ENCODE data around the gene PRDX5.

PRDX5 gene

DNA sequence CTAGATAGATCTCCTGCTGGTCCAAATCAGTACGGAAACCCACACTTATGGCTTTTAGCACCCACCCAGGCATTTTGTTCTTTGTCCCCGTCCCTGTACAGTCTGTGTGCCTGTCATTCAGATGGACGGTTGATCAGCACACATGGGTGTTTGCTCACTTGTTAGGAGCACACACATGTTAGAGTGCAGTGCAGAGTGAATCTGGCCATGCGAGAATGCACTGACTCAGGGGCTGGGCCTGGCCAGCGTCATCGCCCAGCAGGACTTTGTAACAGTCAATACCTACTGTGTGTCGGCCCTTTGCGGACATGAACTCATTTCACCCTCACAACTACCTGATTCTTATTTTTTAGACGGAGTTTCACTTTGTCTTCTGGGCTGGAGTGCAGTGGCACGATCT is 44.4 kb downstream of the PRDX5 start:
- no peak for DNase-seq (ENCODE audit: low read depth)

- DNase-seq (ENCODE audit: low read depth) = no peak
These were observed 46.5 kb downstream of the PRDX5 start for GRCh38 chr11:64364435-64364834.

- no peak for DNase-seq (ENCODE audit: low read depth)
These were observed 47.0 kb downstream of the PRDX5 start for GRCh38 chr11:64364911-64365310.

GRCh38 chr11:64366751-64367150 is 48.8 kb downstream of the PRDX5 start:
- DNase-seq (ENCODE audit: low read depth) = no peak

- no peak for DNase-seq (ENCODE audit: low read depth)
These were observed 50.2 kb downstream of the PRDX5 start for GRCh38 chr11:64367931-64368672.

DNA sequence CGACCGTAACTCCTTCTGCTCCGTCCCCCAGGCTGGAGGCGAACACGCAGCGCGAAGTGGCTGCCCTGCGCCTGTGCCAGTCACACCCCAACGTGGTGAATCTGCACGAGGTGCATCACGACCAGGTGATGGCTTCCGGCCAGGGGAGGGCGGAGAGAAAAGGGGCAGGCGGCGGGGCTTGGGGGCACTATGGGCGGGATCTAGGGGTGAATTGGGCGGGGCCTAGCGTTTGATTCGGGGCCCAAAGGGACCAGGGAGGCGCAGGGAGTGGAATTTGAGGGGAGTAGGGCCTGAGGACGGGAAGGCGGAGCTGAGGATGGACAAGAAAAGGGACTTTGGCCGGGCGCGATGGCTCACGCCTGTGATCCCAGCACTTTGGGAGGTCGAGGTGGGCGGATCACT is 50.8 kb downstream of the PRDX5 start:
- no peak for DNase-seq (ENCODE audit: low read depth)

DNA sequence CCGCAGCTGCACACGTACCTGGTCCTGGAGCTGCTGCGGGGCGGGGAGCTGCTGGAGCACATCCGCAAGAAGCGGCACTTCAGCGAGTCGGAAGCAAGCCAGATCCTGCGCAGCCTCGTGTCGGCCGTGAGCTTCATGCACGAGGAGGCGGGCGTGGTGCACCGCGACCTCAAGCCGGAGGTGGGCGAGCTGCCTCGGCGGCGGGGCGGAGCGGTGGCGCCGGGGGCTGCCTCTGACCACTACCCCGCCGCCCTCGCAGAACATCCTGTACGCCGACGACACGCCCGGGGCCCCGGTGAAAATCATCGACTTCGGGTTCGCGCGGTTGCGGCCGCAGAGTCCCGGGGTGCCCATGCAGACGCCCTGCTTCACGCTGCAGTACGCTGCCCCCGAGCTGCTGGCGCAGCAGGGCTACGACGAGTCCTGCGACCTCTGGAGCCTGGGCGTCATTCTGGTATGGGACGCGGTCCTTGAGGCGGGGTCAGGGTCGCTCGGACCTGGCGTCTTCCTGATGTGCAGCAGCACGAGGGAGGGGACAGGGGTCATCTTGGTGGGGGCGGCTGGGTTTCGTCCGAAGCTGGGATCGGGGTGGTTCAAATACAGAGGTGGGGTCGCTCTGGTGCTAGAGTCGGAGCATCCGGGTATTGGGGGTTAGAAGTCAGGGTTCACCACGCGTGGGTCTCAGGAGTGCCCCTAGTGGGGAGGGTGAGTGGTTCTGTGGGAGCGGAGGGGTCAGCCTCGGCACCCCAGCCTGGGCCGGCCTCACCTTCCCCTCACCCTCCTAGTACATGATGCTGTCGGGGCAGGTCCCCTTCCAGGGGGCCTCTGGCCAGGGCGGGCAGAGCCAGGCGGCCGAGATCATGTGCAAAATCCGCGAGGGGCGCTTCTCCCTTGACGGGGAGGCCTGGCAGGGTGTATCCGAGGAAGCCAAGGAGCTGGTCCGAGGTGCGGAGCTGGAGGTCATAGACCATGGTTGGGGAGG is 51.8 kb downstream of the PRDX5 start:
- no peak for DNase-seq (ENCODE audit: low read depth)

- no peak for DNase-seq (ENCODE audit: low read depth)
These were observed 53.3 kb downstream of the PRDX5 start for GRCh38 chr11:64371201-64371600.

Measured in non-pigmented ciliary epithelial cell (primary cell).